CD4-positive, alpha-beta T cell treated with Interferon gamma for 1 hour (primary cell): ENCODE results near the gene ZNF516.

Experiments used
- DNase-seq: peaks from one replicate; pipeline ENCODE4 v3.0.0-alpha.2; 2020

Gene ZNF516

GRCh38 chr18:76506395-76506794 lies 11.4 kb upstream of the ZNF516 start:
- no peak for DNase-seq

- DNase-seq: no peak
Observed at GRCh38 chr18:76505614-76506013, 10.6 kb upstream of the ZNF516 start.

GRCh38 chr18:76504749-76505148 lies 9.7 kb upstream of the ZNF516 start:
- DNase-seq: no peak

GRCh38 chr18:76503649-76504386 lies 8.8 kb upstream of the ZNF516 start:
- DNase-seq: no peak

- no peak for DNase-seq
Observed at GRCh38 chr18:76502551-76502950, 7.5 kb upstream of the ZNF516 start.

GRCh38 chr18:76499637-76500340 lies 4.7 kb upstream of the ZNF516 start:
- DNase-seq: no peak

- DNase-seq: no peak
Observed at GRCh38 chr18:76499021-76499420, 4.0 kb upstream of the ZNF516 start.

- no peak for DNase-seq
Observed at GRCh38 chr18:76498064-76498463, 3.0 kb upstream of the ZNF516 start.

GRCh38 chr18:76497021-76497420 lies 2.0 kb upstream of the ZNF516 start:
- no peak for DNase-seq

GRCh38 chr18:76496194-76496890 lies 1.3 kb upstream of the ZNF516 start:
- peak; percentile 54 for DNase-seq

- peak; percentile 41 for DNase-seq
Observed at GRCh38 chr18:76495435-76496193, 572 bp upstream of the ZNF516 start.

- DNase-seq: no peak
Observed at GRCh38 chr18:76494231-76495005, 624 bp downstream of the ZNF516 start.

GRCh38 chr18:76493213-76494161 lies 1.6 kb downstream of the ZNF516 start:
- no peak for DNase-seq

- peak; percentile 96 for DNase-seq
Observed at GRCh38 chr18:76492669-76493212, 2.3 kb downstream of the ZNF516 start.

GRCh38 chr18:76491776-76492668 lies 3.0 kb downstream of the ZNF516 start:
- no peak for DNase-seq

- peak; percentile 80 for DNase-seq
Observed at GRCh38 chr18:76491473-76491775, 3.6 kb downstream of the ZNF516 start.

GRCh38 chr18:76490670-76491472 lies 4.2 kb downstream of the ZNF516 start:
- peak; percentile 69 for DNase-seq

GRCh38 chr18:76490033-76490432 lies 5.0 kb downstream of the ZNF516 start:
- no peak for DNase-seq

- no peak for DNase-seq
Observed at GRCh38 chr18:76489081-76489480, 6.0 kb downstream of the ZNF516 start.
